Astrocyte (in vitro differentiated cells and primary cell): ENCODE measurements around the gene EIF4G3.

Source experiments
- CTCF ChIP-seq: IDR thresholded peaks from 2 replicates; pipeline ENCODE4 v1.5.1; 2011; ENCODE audit warnings: low read depth, mild to moderate bottlenecking, inconsistent platforms, low read length, moderate library complexity; ENCODE audit not compliant: insufficient read depth
- EZH2 ChIP-seq: IDR thresholded peaks from 2 replicates; pipeline ENCODE4 v1.6.1; 2012; ENCODE audit warnings: mild to moderate bottlenecking, low read length, inconsistent platforms; ENCODE audit not compliant: insufficient read depth

DNA sequence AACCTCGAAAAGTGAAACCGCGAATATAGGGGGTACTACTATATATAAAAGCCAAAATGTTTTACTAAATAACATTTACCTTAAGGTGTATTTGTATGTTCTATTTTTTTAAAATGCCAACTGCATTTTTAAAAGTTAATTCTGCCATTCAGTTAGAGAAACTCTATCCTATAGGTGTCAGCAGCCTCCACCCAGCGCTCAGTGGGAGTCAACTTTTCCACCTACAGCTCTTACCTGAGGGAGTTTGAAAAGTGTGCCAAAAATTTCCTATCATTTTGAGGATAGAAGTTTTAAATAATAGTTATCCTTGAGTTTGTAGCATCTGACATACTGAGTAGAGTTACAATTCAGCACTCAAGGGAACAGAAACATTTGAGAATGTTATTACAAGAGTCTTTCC, 383.5 kb downstream of the EIF4G3 start:
- TF ChIP-seq CTCF (no peak), EZH2 (no peak)
